Subcutaneous adipose tissue (tissue), 4 donors: ENCODE measurements around the gene KANSL1. TPM values are rescaled to one million over a fixed set of nuclear protein-coding genes. Genes with fewer than 3 reads are reported as not detected.

Experiments used
- CTCF ChIP-seq: fragments of 450-650 bp; IDR thresholded peaks from one replicate; pipeline ENCODE4 v1.5.1; 2016; ENCODE audit warnings: low read depth, mild to moderate bottlenecking, control low read depth, antibody characterized with exemption, moderate library complexity
- total RNA-seq, 4 donors: library from RNA; depleted of rRNA; stranded (reverse); fragments of >200 nt; gene quantifications; one replicate each; pipeline ENCODE4 v1.1.0, GENCODE V29; 2016

The KANSL1 gene
- total RNA-seq, 4 donors from 2014 or later, result 71.1 to 128 (median 74.8) TPM

- no peak for TF ChIP-seq CTCF
Measured at GRCh38 chr17:46117850-46118696, 75.2 kb downstream of the KANSL1 start.

- no peak for TF ChIP-seq CTCF
Measured at GRCh38 chr17:46117117-46117516, 76.1 kb downstream of the KANSL1 start.

DNA sequence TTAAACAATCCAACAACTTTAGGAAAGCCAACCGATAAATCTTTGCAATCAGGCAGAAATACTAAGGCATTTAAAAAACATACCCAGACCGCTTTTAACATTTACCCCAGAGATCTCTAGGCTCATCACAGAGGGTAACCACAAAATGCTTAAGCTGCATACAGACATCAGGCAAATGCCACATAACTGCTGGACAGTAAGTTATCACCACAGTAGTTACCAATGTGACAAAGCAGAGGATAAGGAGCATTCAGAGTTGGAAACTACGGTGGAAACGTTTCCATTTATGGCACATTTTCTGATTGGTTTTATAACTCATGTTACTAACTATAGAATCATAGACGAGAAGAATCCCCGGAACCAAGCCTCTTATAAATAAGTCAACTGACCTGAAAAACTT lies 77.5 kb downstream of the KANSL1 start:
- no peak for TF ChIP-seq CTCF

DNA sequence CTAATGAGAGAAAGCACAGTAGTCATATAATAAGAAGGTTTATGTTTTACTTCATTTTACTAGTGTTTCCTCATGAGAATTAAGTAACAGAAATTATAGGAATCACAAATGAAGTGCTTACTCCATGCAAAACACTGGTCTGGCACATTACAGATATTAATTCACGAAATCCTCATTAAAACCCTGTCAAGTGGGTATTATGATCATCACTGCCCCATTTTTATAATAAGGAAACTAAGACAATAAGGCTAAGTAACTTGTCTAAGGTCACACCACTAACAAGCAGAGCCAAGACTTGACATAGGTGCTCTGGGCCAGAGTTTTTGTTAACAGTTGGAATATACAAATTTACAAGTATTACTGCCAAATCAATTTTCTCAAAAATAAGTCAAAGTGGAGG lies 83.0 kb downstream of the KANSL1 start:
- TF ChIP-seq CTCF, result no peak

DNA sequence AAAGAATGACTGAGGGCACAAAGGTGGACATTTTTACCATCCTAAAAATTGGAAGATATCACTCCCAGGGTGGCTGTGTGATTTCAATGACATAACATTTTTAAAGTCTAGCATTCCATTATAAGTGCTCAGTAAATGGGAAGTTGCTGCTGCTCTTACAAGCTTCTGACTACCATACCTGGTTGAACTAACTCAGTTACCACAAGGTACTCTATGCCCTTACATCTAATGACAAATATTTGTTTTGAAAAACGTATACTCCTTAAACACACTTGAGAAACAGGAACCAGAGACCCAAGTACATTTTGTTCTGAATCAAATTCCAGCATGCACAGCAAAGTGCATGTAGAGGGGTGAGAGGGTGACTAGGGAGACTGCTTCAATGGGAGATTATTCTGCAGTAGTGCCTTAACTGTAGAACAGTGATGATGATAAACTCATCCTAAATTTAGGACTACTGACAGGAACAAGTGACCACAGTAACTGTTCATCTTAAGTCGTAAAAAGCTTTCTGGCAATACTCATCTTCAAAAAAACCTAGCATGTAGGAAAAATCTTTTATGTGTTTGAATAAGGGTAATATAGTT lies 83.5 kb downstream of the KANSL1 start:
- no peak for TF ChIP-seq CTCF

GRCh38 chr17:46108550-46109110 lies 84.6 kb downstream of the KANSL1 start:
- no peak for TF ChIP-seq CTCF

- TF ChIP-seq CTCF, result no peak
Measured at GRCh38 chr17:46108120-46108519, 85.1 kb downstream of the KANSL1 start.
